Gastrocnemius medialis (tissue), 4 donors: ENCODE data around the gene CSTF3.

Experiments used
- CTCF ChIP-seq, 5 experiments: fragments of 450-650 bp in 3 of 5; fragments of 200-600 bp in 2 of 5; sonication (generic) in 2 of 5; IDR thresholded peaks in 4 of 5; conservative IDR thresholded peaks in 1 of 5; 1 replicate in 4 of 5; 2 replicates in 1 of 5; pipeline ENCODE4 v1.5.1; 2016 to 2019; ENCODE audit warnings: antibody characterized with exemption in 5 of 5, mild to moderate bottlenecking in 3 of 5, moderate library complexity in 3 of 5
- POLR2A ChIP-seq, 2 donors: fragments of 450-650 bp; IDR thresholded peaks; one replicate each; pipeline ENCODE4 v1.6.1; 2017; ENCODE audit warnings: antibody characterized with exemption in 2 of 2, mild to moderate bottlenecking in 2 of 2, moderate library complexity in 2 of 2

- no peak for TF ChIP-seq POLR2A (IDR thresholded peaks at IDR 0.05)
- TF ChIP-seq CTCF (IDR thresholded peaks at IDR 0.05 in 4 of 5, conservative IDR thresholded peaks at IDR 0.05 in 1 of 5) = no peak
Observed at GRCh38 chr11:33086017-33086416, 75.3 kb downstream of the CSTF3 start.
